Subcutaneous abdominal adipose tissue (tissue), 5 donors: ENCODE data around the gene HOMER2.

ENCODE experiments used
- H3K27ac ChIP-seq: one replicate; pipeline ENCODE4 v1.7.0; 2013; ENCODE audit warnings: low read depth, mild to moderate bottlenecking, inconsistent platforms, low read length, moderate library complexity
- H3K27me3 ChIP-seq, 5 donors: one replicate each; pipeline ENCODE4 v1.7.0; 2013; ENCODE audit warnings: low read length in 5 of 5, inconsistent platforms in 1 of 5; ENCODE audit not compliant: control insufficient read depth in 5 of 5, insufficient read depth in 4 of 5
- H3K36me3 ChIP-seq, 5 donors: one replicate each; pipeline ENCODE4 v1.7.0; 2013; ENCODE audit warnings: low read length in 5 of 5; ENCODE audit not compliant: control insufficient read depth in 5 of 5, insufficient read depth in 5 of 5
- H3K4me1 ChIP-seq, 5 donors: one replicate each; pipeline ENCODE4 v1.7.0; 2013; ENCODE audit warnings: low read length in 5 of 5, mild to moderate bottlenecking in 3 of 5, moderate library complexity in 1 of 5; ENCODE audit not compliant: control insufficient read depth in 5 of 5, insufficient read depth in 5 of 5
- H3K4me3 ChIP-seq, 5 donors: one replicate each; pipeline ENCODE4 v1.7.0; 2013; ENCODE audit warnings: low read length in 5 of 5, low read depth in 1 of 5
- H3K9ac ChIP-seq, 5 donors: one replicate each; pipeline ENCODE4 v1.7.0; 2013; ENCODE audit warnings: low read length in 5 of 5, mild to moderate bottlenecking in 4 of 5, moderate library complexity in 3 of 5
- H3K9me3 ChIP-seq, 5 donors: one replicate each; pipeline ENCODE4 v1.7.0; 2013; ENCODE audit warnings: low read length in 5 of 5; ENCODE audit not compliant: control insufficient read depth in 5 of 5
- donor health status: healthy.
- donor health status: healthy.
- donor health status: healthy.
- donor health status: healthy.
- donor health status: healthy.

HOMER2 gene

DNA sequence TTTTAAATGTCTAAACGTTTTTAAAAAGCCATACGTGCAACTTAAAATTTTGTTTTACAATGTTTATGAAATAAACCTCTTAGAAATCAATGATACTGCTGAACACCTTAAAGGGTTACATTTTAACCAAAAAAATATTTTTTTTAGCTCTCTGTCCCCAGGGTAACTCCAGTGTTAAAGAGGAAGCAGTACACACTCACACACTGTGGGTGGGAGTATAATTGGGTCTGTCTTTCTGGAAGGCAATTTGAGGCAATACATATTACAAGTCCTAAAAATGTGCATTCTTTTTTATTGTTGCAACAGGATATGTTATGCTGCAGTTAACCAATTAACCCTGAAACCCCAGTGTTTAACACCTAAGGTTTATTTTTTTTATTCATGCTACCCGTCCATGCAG is 109.0 kb downstream of the HOMER2 start:
- Histone ChIP-seq H3K4me1 (peaks cover 0 to 2% (median 0%) of the 10 kb centered on the region in 5 donors), H3K4me3 (no peak overlapping the region), H3K9ac (no peak overlapping the region), H3K36me3 (peaks cover 0 to under 1% (median 0%) of the 10 kb centered on the region in 5 donors), H3K27ac (no peak overlapping the region), H3K9me3 (peaks cover 0 to 4% (median 0%) of the 10 kb centered on the region in 5 donors), H3K27me3 (no peaks in the 10 kb centered on the region)

DNA sequence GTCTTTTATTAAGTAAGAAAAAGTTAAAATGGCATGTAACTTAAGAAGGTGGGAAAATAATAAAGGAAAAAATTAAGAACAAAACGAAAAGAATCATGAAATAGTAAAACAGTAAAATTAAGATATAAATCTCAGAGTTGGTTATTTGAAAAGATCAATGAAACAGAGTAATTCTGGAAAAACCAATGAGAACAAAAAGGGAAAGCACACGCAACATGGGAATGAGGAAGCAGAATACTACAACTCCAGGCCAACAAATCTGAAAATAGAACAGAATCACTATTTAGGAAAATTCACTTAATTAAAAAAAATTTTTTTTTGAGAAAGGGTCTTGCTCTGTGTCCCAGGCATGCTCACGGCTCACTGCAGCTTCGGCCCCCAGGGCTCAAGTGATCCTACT is 112.4 kb downstream of the HOMER2 start:
- H3K27me3 ChIP-seq: no peaks in the 10 kb centered on the region
- peaks cover 0 to 2% (median 0%) of the 10 kb centered on the region in 5 donors for H3K4me1 ChIP-seq
- H3K9me3 ChIP-seq: peaks cover 0 to 12% (median 0%) of the 10 kb centered on the region in 5 donors

DNA sequence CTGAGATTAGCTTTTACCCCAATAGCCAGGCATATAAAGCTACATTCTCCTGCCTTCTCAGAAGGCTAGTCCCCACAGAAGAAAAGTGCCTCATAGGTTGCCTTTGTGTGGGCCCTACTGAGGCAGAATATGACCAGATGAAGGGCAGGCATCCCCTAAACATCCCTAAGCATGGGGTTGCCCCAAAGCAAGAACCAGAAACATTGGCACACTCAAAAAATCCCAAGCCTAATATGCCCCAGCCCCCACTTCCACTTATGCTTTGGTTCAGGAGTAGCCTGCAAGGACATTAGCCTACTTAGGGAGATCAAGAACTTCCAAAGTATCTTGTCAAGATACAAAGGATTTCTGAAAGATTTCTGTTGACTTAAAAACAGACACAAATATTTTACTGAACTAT is 113.4 kb downstream of the HOMER2 start:
- H3K4me1 ChIP-seq: no peaks in the 10 kb centered on the region
- H3K27me3 ChIP-seq: no peaks in the 10 kb centered on the region
- no peak overlapping the region for H3K27ac ChIP-seq
- H3K9me3 ChIP-seq: peaks cover 0 to 12% (median 0%) of the 10 kb centered on the region in 5 donors
- H3K9ac ChIP-seq: no peak overlapping the region
- peaks cover 9 to 45% (median 37%) of the 10 kb centered on the region in 5 donors for H3K36me3 ChIP-seq
- H3K4me3 ChIP-seq: no peak overlapping the region

More for the DNA sequence above, 112.4 kb downstream of the HOMER2 start:
- Histone ChIP-seq H3K9ac (no peak overlapping the region), H3K27ac (no peak overlapping the region), H3K36me3 (peaks cover 3 to 35% (median 29%) of the 10 kb centered on the region in 5 donors), H3K4me3 (no peak overlapping the region)

DNA sequence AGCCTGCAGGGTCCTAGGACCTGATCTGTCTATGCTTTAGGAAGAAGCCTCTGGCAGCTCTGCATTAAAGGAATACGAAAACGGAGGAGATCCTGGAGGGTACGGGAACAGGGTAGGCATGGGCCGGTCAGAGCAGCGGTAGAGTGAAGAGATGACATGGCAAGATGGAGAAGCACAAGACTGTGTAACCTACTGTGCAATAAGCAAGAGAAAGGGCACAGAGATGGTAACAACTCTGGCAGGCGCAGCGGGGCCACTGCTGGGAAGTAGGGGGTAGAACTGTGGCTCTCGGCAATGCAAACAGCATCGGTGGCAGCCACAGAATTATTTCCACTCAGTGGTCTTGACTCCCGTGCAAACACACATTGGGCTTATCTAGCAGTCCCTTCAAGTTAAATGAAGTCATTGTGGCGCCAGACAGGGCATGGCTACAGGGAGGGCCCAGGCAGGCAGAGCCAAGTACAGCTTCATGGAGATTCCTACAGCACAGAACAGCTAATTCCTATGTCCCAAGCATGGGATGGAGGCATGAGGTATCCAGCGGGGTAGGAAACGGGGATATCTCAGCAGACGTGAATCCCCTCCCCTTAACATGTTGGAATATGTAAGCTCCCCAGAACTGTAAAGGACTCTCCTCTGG is 114.3 kb downstream of the HOMER2 start:
- H3K9ac ChIP-seq: no peak overlapping the region
- no peaks in the 10 kb centered on the region for H3K27me3 ChIP-seq
- peaks cover 9 to 53% (median 43%) of the 10 kb centered on the region in 5 donors for H3K36me3 ChIP-seq
- H3K4me1 ChIP-seq: no peaks in the 10 kb centered on the region
- H3K27ac ChIP-seq: no peak overlapping the region
- H3K9me3 ChIP-seq: peaks cover 0 to 7% (median 0%) of the 10 kb centered on the region in 5 donors
- H3K4me3 ChIP-seq: no peak overlapping the region

DNA sequence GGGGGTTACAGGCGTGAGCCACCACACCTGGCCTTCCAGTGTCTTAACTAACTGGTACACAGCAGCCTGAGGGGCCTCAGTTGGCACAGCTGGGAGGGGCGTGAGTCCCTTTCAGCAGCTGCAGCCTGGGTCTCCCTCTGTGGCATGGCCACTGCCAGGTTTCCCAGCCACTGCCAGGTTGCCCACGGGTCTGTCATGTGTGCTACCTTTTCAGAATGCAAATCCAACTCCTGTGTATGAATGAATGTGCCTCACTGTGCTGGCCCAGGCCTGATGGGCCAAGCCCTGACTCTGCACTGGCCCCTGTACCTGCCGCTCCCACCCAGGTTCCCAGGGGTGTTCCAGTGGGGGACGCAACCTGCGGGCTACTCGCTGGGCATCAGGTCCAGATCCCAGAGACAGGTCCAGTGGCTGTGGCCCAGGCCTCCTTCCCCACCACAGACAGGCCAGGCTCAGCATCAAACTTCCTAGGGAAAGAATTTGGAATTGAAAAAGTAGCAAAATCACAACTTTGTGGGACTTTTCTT is 117.1 kb downstream of the HOMER2 start:
- Histone ChIP-seq H3K27ac (no peak overlapping the region), H3K4me1 (no peaks in the 10 kb centered on the region), H3K27me3 (no peaks in the 10 kb centered on the region), H3K4me3 (no peak overlapping the region), H3K36me3 (peaks cover 22 to 81% (median 69%) of the 10 kb centered on the region in 5 donors), H3K9ac (no peak overlapping the region), H3K9me3 (peaks cover 0 to 7% (median 0%) of the 10 kb centered on the region in 5 donors)

DNA sequence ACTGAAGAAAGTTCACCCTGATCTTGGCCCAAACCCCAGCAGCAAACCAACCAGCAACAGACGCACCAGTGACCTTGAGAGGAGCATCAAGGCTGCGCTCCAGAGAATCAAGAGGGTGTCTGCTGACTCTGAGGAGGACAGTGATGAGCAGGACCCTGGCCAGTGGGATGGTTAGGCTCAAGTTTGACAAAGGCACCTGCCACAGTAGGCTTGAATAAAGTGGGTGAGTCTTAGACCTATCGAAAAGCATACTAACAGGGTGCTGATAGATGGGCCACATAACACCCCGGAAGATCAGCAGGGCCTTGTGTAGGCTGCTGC is 119.2 kb downstream of the HOMER2 start:
- no peak overlapping the region for H3K4me3 ChIP-seq
- no peak overlapping the region for H3K27ac ChIP-seq
- no peaks in the 10 kb centered on the region for H3K27me3 ChIP-seq
- H3K9me3 ChIP-seq: peaks cover 0 to 7% (median 0%) of the 10 kb centered on the region in 5 donors
- H3K4me1 ChIP-seq: no peaks in the 10 kb centered on the region
- no peak overlapping the region for H3K9ac ChIP-seq
- H3K36me3 ChIP-seq: peaks cover 27 to 97% (median 87%) of the 10 kb centered on the region in 5 donors

DNA sequence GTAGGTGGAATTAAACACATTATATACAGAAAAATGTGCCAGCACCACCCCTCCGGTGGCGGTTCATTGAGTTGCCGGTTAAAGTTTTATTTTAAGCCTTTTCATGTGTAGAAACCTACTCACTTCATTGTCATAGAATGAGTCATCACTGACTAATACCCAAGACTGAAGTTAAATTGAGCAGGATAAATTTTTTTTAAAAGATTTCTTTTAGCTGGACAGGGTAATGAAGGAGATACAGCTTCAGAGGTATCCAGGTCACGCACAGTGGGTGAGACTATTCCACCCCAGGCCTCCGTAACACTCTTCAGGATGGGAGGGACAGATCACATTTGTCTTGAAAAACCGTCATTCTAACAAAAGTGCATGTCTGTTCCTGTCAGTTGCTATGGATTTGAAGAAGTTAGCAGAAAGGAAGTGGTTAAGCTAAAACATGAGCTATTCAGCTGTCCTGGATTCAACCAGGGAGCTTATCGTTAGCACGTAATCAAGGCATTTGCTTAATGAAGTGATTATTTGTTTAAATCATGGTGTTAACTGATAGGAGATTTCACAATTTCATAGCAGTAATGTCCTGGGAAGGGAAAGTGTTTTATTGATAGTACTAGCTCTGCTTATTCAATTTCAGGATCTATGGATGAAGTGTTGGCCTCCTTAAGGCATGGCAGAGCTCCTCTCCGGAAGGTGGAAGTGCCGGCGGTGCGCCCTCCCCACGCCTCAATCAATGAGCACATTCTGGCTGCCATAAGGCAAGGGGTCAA is 119.7 kb downstream of the HOMER2 start:
- Histone ChIP-seq H3K36me3 (peaks cover 30 to 97% (median 89%) of the 10 kb centered on the region in 5 donors), H3K27me3 (no peaks in the 10 kb centered on the region), H3K4me3 (no peak overlapping the region), H3K27ac (no peak overlapping the region), H3K4me1 (no peaks in the 10 kb centered on the region), H3K9me3 (peaks cover 0 to 7% (median 0%) of the 10 kb centered on the region in 5 donors), H3K9ac (no peak overlapping the region)

DNA sequence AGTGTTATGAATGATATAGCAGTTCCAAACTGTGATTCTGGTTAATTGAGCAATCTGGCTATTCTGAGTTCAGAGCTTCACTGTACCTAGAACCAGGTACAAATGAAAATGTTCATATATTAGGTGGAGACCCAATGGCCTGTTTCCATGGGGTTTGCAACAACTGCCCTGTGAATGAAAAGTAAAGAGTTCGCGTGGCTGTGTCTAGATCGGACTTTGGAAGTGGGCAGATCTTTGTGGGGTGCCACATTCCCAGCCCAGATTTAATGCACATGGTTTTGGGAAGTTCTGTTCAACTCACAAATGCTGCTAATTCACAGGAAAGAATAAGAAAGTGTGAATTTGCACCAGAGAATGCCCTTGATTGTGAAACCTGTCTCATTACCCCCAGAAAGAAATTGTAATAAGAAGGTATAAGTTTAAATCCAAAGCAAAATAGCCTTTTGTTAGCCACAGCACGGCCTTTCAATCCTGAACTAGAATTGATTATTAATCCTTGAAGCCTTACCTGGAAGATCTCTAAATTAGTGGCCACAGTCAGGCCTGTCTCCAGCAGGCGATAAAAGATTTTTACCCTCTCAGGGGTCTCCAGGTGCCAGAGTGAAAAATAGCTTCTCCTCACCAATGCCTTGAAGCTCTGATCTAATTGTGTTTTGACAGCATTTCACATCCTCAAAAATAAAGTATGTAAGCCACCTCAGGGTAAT is 120.5 kb downstream of the HOMER2 start:
- Histone ChIP-seq H3K9me3 (peaks cover 0 to 7% (median 0%) of the 10 kb centered on the region in 5 donors), H3K4me1 (no peaks in the 10 kb centered on the region), H3K27ac (no peak overlapping the region), H3K27me3 (no peaks in the 10 kb centered on the region), H3K4me3 (no peak overlapping the region), H3K36me3 (peaks cover 35 to 96% (median 88%) of the 10 kb centered on the region in 5 donors), H3K9ac (peak overlapping the region in 1 of 5 donors; percentile 17)

DNA sequence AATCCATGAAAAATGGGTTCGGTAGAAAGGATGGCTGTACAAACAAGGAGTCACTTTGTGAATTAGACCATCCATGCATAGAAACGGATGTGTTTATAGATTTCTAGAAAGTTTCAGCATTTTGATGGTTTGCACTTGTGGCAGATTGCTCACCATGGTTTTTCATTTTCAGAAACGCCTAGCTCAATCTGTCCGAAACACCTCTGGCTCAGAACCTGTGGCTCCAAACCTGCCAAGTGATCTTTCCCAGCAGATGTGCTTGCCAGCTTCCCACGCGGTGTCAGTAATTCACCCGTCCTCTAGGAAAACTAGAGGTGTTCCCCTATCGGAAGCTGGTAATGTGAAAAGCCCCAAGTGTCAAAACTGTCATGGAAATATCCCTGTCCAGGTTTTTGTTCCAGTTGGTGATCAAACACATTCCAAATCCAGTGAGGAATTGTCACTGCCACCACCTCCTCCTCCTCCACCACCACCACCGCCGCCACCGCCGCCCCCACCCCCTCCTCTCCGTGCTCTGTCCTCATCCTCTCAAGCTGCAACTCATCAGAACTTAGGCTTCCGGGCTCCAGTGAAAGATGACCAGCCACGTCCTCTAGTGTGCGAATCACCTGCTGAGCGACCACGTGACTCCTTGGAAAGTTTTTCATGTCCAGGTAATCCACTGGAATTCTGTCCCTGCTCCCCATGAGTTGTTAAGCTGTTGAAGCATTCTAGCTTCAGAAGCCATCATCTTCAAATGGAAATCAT is 121.9 kb downstream of the HOMER2 start:
- Histone ChIP-seq H3K9me3 (no peaks in the 10 kb centered on the region), H3K36me3 (peaks cover 44 to 96% (median 88%) of the 10 kb centered on the region in 5 donors), H3K27me3 (no peaks in the 10 kb centered on the region), H3K9ac (no peak overlapping the region), H3K27ac (no peak overlapping the region), H3K4me1 (no peaks in the 10 kb centered on the region), H3K4me3 (no peak overlapping the region)
